H1 (cell line): ENCODE results near the gene WDR64. TPM values are rescaled to one million over a fixed set of nuclear protein-coding genes. Genes with fewer than 3 reads are reported as not detected.

Experiments
- CTCF ChIA-PET: fragments of 300-600 bp; sonication (Branson Sonifier 250); formaldehyde crosslinking; loops from one replicate; lab custom pipeline; 2021; ENCODE audit not compliant: partially characterized antibody; lab: Charles Lee
- POLR2A ChIA-PET: fragments of 300-600 bp; sonication (Branson Sonifier 250); formaldehyde crosslinking; loops from one replicate; lab custom pipeline; 2021; ENCODE audit warnings: inconsistent platforms; ENCODE audit not compliant: partially characterized antibody; lab: Charles Lee
- DNase-seq, 2 experiments: peaks; one replicate each; pipeline versions ENCODE4 v3.0.0 to v3.0.0-alpha.2; 2010 to 2022; ENCODE audit warnings: low spot score in 2 of 2, low read depth in 1 of 2, mixed read lengths in 1 of 2
- FAIRE-seq: peaks from 2 replicates; lab custom pipeline; 2011; peaks lifted over from hg19 to GRCh38; lab: Jason Lieb, UNC
- H2AFZ ChIP-seq: 2 replicates; pipeline ENCODE4 v1.8.1; 2012; ENCODE audit warnings: low read length, inconsistent platforms
- H2AK5ac ChIP-seq: 2 replicates; pipeline ENCODE4 v1.6.1; 2013; ENCODE audit warnings: low read depth, low read length
- H2BK120ac ChIP-seq: replicated peaks from 2 replicates; pipeline ENCODE3; 2013; ENCODE audit warnings: low read depth, low read length, inconsistent platforms
- H2BK12ac ChIP-seq: 2 replicates; pipeline ENCODE4 v1.6.1; 2013; ENCODE audit warnings: low read depth, low read length
- H2BK15ac ChIP-seq: 2 replicates; pipeline ENCODE4 v1.6.1; 2013; ENCODE audit warnings: low read length
- H2BK20ac ChIP-seq: 2 replicates; pipeline ENCODE4 v1.6.1; 2013; ENCODE audit warnings: low read length
- H2BK5ac ChIP-seq: 2 replicates; pipeline ENCODE4 v1.6.1; 2013; ENCODE audit warnings: low read depth, low read length
- H3K14ac ChIP-seq: 2 replicates; pipeline ENCODE4 v1.6.1; 2013; ENCODE audit warnings: inconsistent platforms; ENCODE audit not compliant: insufficient read length
- H3K18ac ChIP-seq: 2 replicates; pipeline ENCODE4 v1.6.1; 2013; ENCODE audit warnings: low read length; ENCODE audit errors: extremely low read depth
- H3K23ac ChIP-seq: 2 replicates; pipeline ENCODE4 v1.6.1; 2013; ENCODE audit warnings: inconsistent platforms; ENCODE audit not compliant: insufficient read length
- H3K23me2 ChIP-seq: 2 replicates; pipeline ENCODE4 v1.6.1; 2013; ENCODE audit warnings: low read depth, low read length
- H3K27ac ChIP-seq: 2 replicates; pipeline ENCODE4 v1.6.1; 2011; ENCODE audit warnings: low read depth, low read length, inconsistent platforms
- H3K27me3 ChIP-seq, 4 experiments: replicated peaks in 1 of 4; 1 replicate in 1 of 4; 2 replicates in 3 of 4; pipeline versions ENCODE4 v1.6.1 to v1.8.1; 2011 to 2013; ENCODE audit warnings: low read length in 3 of 4, mild to moderate bottlenecking in 3 of 4, inconsistent platforms in 2 of 4, mixed read lengths in 2 of 4, moderate library complexity in 1 of 4; ENCODE audit not compliant: control insufficient read depth in 3 of 4, insufficient read depth in 3 of 4; ENCODE audit errors: extremely low read depth in 1 of 4
- H3K36me3 ChIP-seq, 4 experiments: 2 replicates each; pipeline versions ENCODE4 v1.6.1 to v1.8.1; 2011 to 2013; ENCODE audit warnings: mild to moderate bottlenecking in 4 of 4, low read length in 3 of 4, moderate library complexity in 2 of 4, control low read depth in 1 of 4, inconsistent platforms in 1 of 4; ENCODE audit not compliant: insufficient read depth in 4 of 4, control insufficient read depth in 2 of 4
- H3K4ac ChIP-seq: replicated peaks from 2 replicates; pipeline ENCODE3; 2013; ENCODE audit warnings: low read length, low read depth, mixed read lengths, inconsistent platforms; ENCODE audit not compliant: insufficient read length
- H3K4me1 ChIP-seq, 4 experiments: replicated peaks in 1 of 4; 1 replicate in 1 of 4; 2 replicates in 3 of 4; pipeline versions ENCODE4 v1.6.1 to v1.8.1; 2011 to 2013; ENCODE audit warnings: low read length in 3 of 4, inconsistent platforms in 2 of 4, mixed read lengths in 1 of 4; ENCODE audit not compliant: insufficient read depth in 4 of 4, control insufficient read depth in 3 of 4
- H3K4me2 ChIP-seq, 2 experiments: 2 replicates each; pipeline versions ENCODE4 v1.6.1 to v1.8.1; 2011 to 2013; ENCODE audit warnings: low read depth in 2 of 2, low read length in 2 of 2, control low read depth in 1 of 2, inconsistent platforms in 1 of 2, mild to moderate bottlenecking in 1 of 2; ENCODE audit not compliant: insufficient read depth in 1 of 2
- H3K4me3 ChIP-seq, 4 experiments: fragments of 200-600, 300-600 bp in 1 of 4; sonication (generic), shearing (Covaris generic), sonication (Bioruptor Twin) in 1 of 4; 2 replicates each; pipeline versions ENCODE4 v1.5.1 to v1.8.1; 2011 to 2016; ENCODE audit warnings: low read length in 4 of 4, low read depth in 3 of 4, control low read depth in 2 of 4, inconsistent platforms in 2 of 4, mild to moderate bottlenecking in 2 of 4, mixed read lengths in 1 of 4, moderate library complexity in 1 of 4; ENCODE audit not compliant: insufficient read depth in 2 of 4; ENCODE audit errors: extremely low read depth in 1 of 4
- H3K56ac ChIP-seq: replicated peaks from 2 replicates; pipeline ENCODE3; 2013; ENCODE audit warnings: low read depth, mild to moderate bottlenecking, mixed read lengths, low read length, inconsistent platforms; ENCODE audit not compliant: insufficient read length
- H3K79me1 ChIP-seq: 2 replicates; pipeline ENCODE4 v1.6.1; 2013; ENCODE audit warnings: low read depth, low read length, control low read depth
- H3K79me2 ChIP-seq, 2 experiments: 2 replicates each; pipeline versions ENCODE4 v1.6.1 to v1.8.1; 2012 to 2013; ENCODE audit warnings: low read length in 2 of 2, mild to moderate bottlenecking in 2 of 2, inconsistent platforms in 1 of 2; ENCODE audit not compliant: insufficient read depth in 2 of 2, control insufficient read depth in 1 of 2
- H3K9ac ChIP-seq, 4 experiments: replicated peaks in 1 of 4; 1 replicate in 1 of 4; 2 replicates in 3 of 4; pipeline versions ENCODE4 v1.6.1 to v1.8.1; 2011 to 2013; ENCODE audit warnings: low read depth in 3 of 4, low read length in 3 of 4, control low read depth in 2 of 4, mild to moderate bottlenecking in 2 of 4, moderate library complexity in 2 of 4, inconsistent platforms in 1 of 4; ENCODE audit errors: extremely low read depth in 1 of 4
- H3K9me3 ChIP-seq, 2 experiments: 2 replicates each; pipeline versions ENCODE4 v1.6.1 to v1.8.1; 2012 to 2013; ENCODE audit warnings: mild to moderate bottlenecking in 2 of 2, moderate library complexity in 2 of 2, control low read depth in 1 of 2, inconsistent platforms in 1 of 2, low read depth in 1 of 2, low read length in 1 of 2, mixed read lengths in 1 of 2; ENCODE audit not compliant: insufficient read depth in 2 of 2
- H4K20me1 ChIP-seq, 2 experiments: replicated peaks in 1 of 2; 2 replicates each; pipeline versions ENCODE3 to v1.8.1; 2011 to 2013; ENCODE audit warnings: inconsistent platforms in 2 of 2, low read length in 2 of 2, mild to moderate bottlenecking in 1 of 2; ENCODE audit not compliant: insufficient read depth in 2 of 2, control insufficient read depth in 1 of 2
- H4K5ac ChIP-seq: 2 replicates; pipeline ENCODE4 v1.6.1; 2013; ENCODE audit warnings: low read length, low read depth, mixed read lengths, inconsistent platforms; ENCODE audit not compliant: insufficient read length
- H4K8ac ChIP-seq: 2 replicates; pipeline ENCODE4 v1.8.0; 2013; ENCODE audit warnings: mild to moderate bottlenecking, moderate library complexity, low read length, inconsistent platforms; ENCODE audit not compliant: insufficient read depth; ENCODE audit errors: extremely low read depth
- H4K91ac ChIP-seq: replicated peaks from 2 replicates; pipeline ENCODE3; 2013; ENCODE audit warnings: low read length, mixed read lengths, inconsistent platforms; ENCODE audit not compliant: insufficient read length
- CBX8 ChIP-seq: fragments of 300-800, 300-1000 bp; sonication (generic); IDR thresholded peaks from 2 replicates; pipeline ENCODE4 v1.7.1; 2016; ENCODE audit warnings: low read depth, low read length, borderline replicate concordance
- TEAD4 ChIP-seq: IDR thresholded peaks from 2 replicates; pipeline ENCODE4 v1.6.1; 2012; ENCODE audit warnings: low read depth, low read length, inconsistent platforms, mixed read lengths
- polyA plus RNA-seq, 7 experiments: library from polyadenylated mRNA; depleted of rRNA in 3 of 7; stranded (reverse) in 5 of 7; unstranded in 2 of 7; fragments of >200 nt in 5 of 7; fragments of 200-250 nt in 2 of 7; gene quantifications; 1 replicate in 5 of 7; 2 replicates in 1 of 7; 4 replicates in 1 of 7; pipeline versions ENCODE4 v1.2.1 to v1.2.3, GENCODE V29; 2011 to 2013; ENCODE audit warnings: missing spikeins in 2 of 7, mixed read lengths in 2 of 7
- total RNA-seq: library from RNA; stranded (reverse); fragmentation: NEBNext Ultra II Directional; extraction: Animal tissue kit (Norgen Biotek cat#: 25700); gene quantifications from 2 replicates; pipeline ENCODE4 v1.2.1, GENCODE V29; 2021

WDR64 gene
- total and polyA plus RNA-seq, 2 of the 8 experiments (the other 6 are each of a cell fraction or from before 2014, with no cell fraction given) = 0.02 TPM; not detected in 1

- Histone ChIP-seq H3K4ac (no peak overlapping the region), H2BK5ac (no peak overlapping the region; the same call in 1 of the 2 replicates), H4K20me1 (peaks cover 0 to 13% of the 10 kb centered on the region in 2 experiments), H3K79me1 (peaks cover 3% of the 10 kb centered on the region; the same call in 1 of the 2 replicates), H3K4me2 (peak overlapping the region; percentile 71 to 76; a peak in 3 of 4 replicates), H3K9me3 (peaks cover 0 to 3% of the 10 kb centered on the region in 2 experiments; a peak in 1 of 4 replicates), H3K4me3 (peak overlapping the region in 2 of 4 experiments; percentile 13 to 100; a peak in 5 of 8 replicates), H4K91ac (no peak overlapping the region), H3K14ac (no peak overlapping the region), H3K23me2 (peaks cover 4% of the 10 kb centered on the region; the same call in 1 of the 2 replicates), H3K27me3 (no peaks in the 10 kb centered on the region; a peak in 1 of 7 replicates), H2BK120ac (no peak overlapping the region), H2BK12ac (no peak overlapping the region), H2AFZ (no peak overlapping the region), H3K4me1 (peaks cover 0 to 7% (median 3%) of the 10 kb centered on the region in 4 experiments; a peak in 5 of 7 replicates), H2BK20ac (no peak overlapping the region), H3K18ac (no peak overlapping the region), H3K36me3 (peaks cover 0 to 32% (median 11%) of the 10 kb centered on the region in 4 experiments; a peak in 6 of 8 replicates), H3K27ac (no peak overlapping the region), H3K79me2 (peaks cover 3 to 73% of the 10 kb centered on the region in 2 experiments; a peak in 3 of 4 replicates), H3K23ac (no peak overlapping the region), H4K5ac (no peak overlapping the region), H2AK5ac (0 out of 2 replicates have a peak overlapping the region, but pooled peaks have one; percentile 18), H3K9ac (no peak overlapping the region), H2BK15ac (no peak overlapping the region), H3K56ac (no peak overlapping the region), H4K8ac (no peak overlapping the region)
- FAIRE-seq (no peak), DNase-seq (no peak)
- ChIA-PET POLR2A (interaction anchor here (0.7 kb wide), 1 partner anchor 11 kb away, joined by 3 read pairs; no protein-coding TSS in a partner anchor), CTCF (interaction anchor here (0.9 kb wide), 1 partner anchor 26 kb away, joined by 4 read pairs; no protein-coding TSS in a partner anchor)
- 0 out of 2 replicates have a peak, but pooled peaks have one; percentile 9 for TF ChIP-seq TEAD4
- no peak for TF ChIP-seq CBX8
These were observed 15.0 kb upstream of the WDR64 start for GRCh38 chr1:241637046-241637590.
